Measurements from ENCODE around the gene RPIA.

- TF ChIP-seq ZNF274 (IDR thresholded peaks at IDR 0.05; ENCODE audit: low read depth, low read length) (no peak), SUZ12 (IDR thresholded peaks at IDR 0.05; ENCODE audit: extremely low read depth, insufficient read depth, insufficient read length) (no peak), YY1 (IDR thresholded peaks at IDR 0.05; ENCODE audit: insufficient read depth, insufficient read length) (no peak)
These were observed 15.5 kb downstream of the RPIA start for GRCh38 chr2:88707003-88707402.

Measured in NT2/D1 (cell line).